Coronary artery (tissue), 2 donors: ENCODE measurements around the gene CDPF1.

Experiments used
- DNase-seq: peaks from one replicate; pipeline ENCODE4 v3.0.0-alpha.2; 2017; ENCODE audit warnings: low spot score
- H3K27ac ChIP-seq, 2 donors: fragments of 200-600 bp; sonication (generic); one replicate each; pipeline ENCODE4 v1.5.1; 2016 to 2019
- H3K4me3 ChIP-seq: fragments of 200-600 bp; sonication (generic); 2 replicates; pipeline ENCODE4 v1.5.1; 2016; ENCODE audit warnings: mild to moderate bottlenecking, moderate library complexity
- CTCF ChIP-seq: fragments of 200-600 bp; sonication (generic); IDR thresholded peaks from one replicate; pipeline ENCODE4 v1.5.1; 2019; ENCODE audit warnings: antibody characterized with exemption

Gene CDPF1, protein sequence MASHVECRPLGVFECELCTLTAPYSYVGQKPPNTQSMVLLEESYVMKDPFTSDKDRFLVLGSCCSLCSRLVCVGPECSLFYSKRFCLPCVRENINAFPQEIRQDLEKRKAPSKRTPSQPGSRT

GRCh38 chr22:46250035-46250782 is at the start of gene CDPF1:
Gene CDPF1 (minus strand): TSS chr22:46250293. CDS start chr22:46248284, 2,009 bp downstream.
- Histone ChIP-seq H3K27ac (peak within 1 kb of the TSS; percentile 77 to 95), H3K4me3 (peak within 1 kb of the TSS; percentile 98)
- DNase-seq, result peak; percentile 90
- no peak for TF ChIP-seq CTCF

DNA sequence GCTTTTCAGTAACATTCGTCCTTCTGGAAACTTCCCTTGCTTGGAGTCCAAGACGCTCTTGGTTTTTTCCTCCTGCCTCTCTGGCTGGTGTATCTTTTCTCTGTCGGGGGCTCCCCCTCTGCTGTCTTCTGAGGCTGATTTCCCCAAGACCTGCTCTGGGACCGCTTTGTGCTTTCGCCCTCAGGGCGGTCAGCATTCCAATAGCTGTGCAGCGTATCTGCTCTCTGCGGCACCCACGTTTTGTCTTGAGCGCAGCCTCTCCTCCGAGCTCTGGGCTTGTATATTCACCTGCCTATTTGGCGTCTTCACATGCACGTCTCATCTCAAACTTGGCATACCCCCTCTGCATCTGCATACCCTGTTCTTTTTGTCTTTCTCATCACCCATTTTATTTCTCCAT is 49.0 kb upstream of the CDPF1 start:
- no peak for TF ChIP-seq CTCF
- Histone ChIP-seq H3K4me3 (no peak overlapping the region), H3K27ac (no peak overlapping the region)
- no peak for DNase-seq

DNA sequence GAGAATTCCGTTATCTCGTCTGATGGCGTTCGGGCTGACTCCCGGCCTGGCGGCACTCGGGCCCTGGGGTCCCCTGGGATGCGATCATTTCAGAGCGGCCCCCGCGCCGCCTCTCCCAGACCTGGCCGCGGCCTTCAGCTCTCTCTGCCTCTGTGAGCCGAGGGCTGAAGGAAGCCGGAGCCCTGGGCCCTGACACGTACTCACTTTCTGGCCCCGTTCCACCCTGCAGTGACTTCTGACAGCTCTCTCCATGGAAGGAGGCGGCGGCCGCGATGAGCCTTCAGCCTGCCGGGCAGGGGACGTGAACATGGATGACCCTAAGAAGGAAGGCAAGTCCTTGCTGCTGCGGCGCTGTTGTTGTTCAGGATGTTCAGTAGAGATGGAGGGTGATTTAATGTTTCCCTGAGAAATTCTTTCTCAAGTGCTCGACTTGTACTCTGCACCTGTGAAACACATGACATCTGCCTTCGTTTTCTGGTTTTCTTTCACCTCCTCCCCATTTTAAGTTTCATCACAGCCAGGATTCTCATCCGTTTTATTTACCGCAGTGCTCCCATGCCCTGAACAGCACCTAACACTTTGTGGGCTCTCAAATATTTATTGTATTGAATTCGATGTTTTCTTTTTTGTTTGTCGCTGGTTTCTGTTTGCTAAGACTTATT is 47.2 kb upstream of the CDPF1 start:
- H3K27ac ChIP-seq, result no peak overlapping the region
- DNase-seq, result no peak
- peak overlapping the region; percentile 73 for H3K4me3 ChIP-seq
- TF ChIP-seq CTCF, result no peak

DNA sequence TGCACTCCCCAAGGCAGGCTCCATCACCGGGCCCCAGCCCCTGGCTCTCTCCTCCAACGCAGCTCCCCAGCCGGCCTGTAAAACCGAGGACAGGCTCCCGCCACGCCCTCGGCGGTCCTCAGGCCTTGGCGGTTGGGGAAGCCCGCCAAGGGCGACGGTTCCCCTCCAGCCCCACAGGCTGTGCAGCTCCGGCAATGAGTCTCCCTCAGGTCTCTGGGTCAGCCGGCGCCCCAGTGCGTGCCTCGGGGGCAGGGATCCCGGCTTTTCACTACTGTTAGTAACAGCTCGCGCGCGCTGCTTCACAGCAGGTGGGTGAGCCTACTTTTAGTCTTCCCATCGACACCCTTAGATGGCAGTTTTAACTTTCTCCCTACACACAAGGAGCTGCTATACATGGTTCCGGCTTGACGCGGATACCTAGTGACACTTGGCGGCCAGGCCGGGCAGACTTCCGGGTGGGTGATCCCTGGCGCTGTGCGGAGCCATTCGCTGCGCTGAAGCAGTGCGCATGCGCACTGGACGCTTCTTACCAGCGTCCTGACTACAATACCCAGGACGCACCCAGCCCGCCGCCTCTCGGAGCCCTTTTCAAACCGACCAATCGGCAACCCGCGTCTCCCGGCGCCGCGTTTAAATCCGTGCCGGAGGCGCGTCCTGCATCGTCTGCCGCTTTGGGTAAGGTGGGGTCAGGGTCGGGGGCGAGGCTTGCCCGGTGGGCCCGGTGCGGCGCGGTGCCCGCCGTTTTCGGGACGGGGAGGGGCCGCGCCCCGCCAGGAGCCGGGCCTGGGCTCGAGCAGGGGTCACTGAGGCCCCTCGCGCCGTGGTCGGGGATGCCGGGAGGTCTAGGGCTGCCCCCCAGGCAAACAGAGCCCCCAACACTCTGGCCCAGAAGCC is 46.4 kb upstream of the CDPF1 start, which contains the start of gene GTSE1:
Gene GTSE1, plus strand, starts transcription at position 614 of the 894 bp plus-strand sequence. CDS start 531 bp downstream, outside the sequence.
- Histone ChIP-seq H3K4me3 (peak within 1 kb of the TSS; percentile 73), H3K27ac (peak within 1 kb of the TSS; percentile 90 to 94)
- peak; percentile 97 for DNase-seq
- TF ChIP-seq CTCF, result no peak

DNA sequence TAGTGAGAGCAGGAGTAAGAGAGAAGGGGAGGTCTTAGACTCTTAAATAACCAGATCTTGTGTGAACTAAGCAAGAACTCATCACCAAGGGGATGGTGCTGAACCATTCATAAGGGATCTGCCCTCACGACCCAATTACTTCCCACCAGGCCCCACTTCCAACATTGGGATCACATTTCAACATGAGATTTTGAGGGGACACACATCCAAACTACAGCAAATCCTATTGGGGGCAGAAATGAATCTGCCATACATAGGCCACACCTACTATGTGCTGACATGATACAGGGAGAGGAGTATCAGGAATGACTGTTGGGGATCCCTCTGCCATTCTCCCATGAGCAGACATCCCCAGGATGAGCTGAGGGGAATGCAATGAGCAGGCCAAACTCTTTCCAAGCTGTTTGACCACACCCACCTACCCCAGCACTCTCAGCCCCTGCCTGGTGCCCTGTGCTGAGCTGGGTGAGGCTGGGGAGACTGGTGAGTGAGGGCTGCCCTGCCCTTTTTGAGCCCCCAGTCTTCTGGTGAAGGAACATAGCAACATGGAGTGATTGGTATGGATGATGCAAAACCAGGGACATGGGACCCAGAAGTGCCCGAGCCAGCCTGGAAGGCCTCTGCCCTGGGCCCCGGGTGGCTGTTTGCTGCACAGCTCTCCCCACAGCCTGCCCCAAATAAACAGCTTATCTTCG is 45.3 kb upstream of the CDPF1 start:
- Histone ChIP-seq H3K27ac (peak overlapping the region; percentile 90 to 94), H3K4me3 (peak overlapping the region; percentile 73)
- TF ChIP-seq CTCF, result no peak
- DNase-seq, result no peak

- H3K4me3 ChIP-seq, result no peak overlapping the region
- no peak for TF ChIP-seq CTCF
- no peak overlapping the region for H3K27ac ChIP-seq
- DNase-seq, result no peak
These were observed 44.7 kb upstream of the CDPF1 start for GRCh38 chr22:46294784-46295183.
